ENCODE data around the gene PKD2L1. TPM values are rescaled to one million over a fixed set of nuclear protein-coding genes. Genes with fewer than 3 reads are reported as not detected.
A peak's percentile ranks its signal among the peaks of the same experiment; 100 is the strongest.

PKD2L1 gene
- total and polyA plus RNA-seq, 2 donors (not counting 1 experiment from before 2014, with no cell fraction given) = 0.37 TPM; not detected in 1

DNA sequence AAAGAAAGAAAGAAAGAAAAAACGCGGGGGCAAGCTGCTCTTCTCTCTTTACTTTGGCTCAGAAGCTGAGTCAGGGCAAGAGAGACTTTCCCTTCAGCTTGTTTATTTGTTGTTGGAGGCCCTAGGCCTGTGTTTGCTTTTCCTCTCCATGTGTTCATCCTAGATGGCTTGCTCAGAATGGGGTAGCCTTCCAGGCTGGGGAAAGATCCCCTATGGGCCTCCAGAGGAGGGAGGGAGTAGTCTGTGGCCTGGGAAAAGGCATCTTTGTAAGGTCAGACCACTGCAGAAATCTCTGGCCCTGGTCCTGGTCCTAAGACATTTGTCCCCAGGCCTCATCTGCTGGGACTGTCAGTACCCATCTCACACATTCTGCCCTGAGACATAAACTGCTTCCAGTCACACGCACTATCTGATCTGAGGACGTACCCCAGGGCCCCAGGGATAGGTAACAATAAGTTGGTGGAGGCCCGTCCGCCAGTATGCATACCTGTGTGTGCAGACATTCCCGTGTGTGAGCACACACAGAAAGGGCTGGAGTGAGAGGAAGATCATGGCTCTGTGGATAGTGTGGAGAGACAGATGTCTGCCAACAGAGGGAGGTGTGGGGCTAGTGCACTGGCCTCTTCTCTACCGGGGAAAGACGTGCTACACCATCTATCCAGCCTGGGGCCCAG is 12.1 kb upstream of the PKD2L1 start:
- H4K20me1 ChIP-seq (ENCODE audit: control insufficient read depth, insufficient read depth, low read length, poor library complexity, severe bottlenecking) = no peaks in the 10 kb centered on the region
- ATAC-seq (ENCODE audit: low read depth) (no peak), DNase-seq (peak; percentile 45)
- H3K9ac ChIP-seq (ENCODE audit: low read length) = no peak overlapping the region
- no peak overlapping the region for H3K4me2 ChIP-seq (replicated peaks; ENCODE audit: low read depth, low read length, poor library complexity, severe bottlenecking)
- H3K4me1 ChIP-seq (ENCODE audit: control insufficient read depth in 2 of 2, insufficient read depth in 2 of 2, low read length in 2 of 2) = peaks cover 26 to 34% of the 10 kb centered on the region in 2 donors
- CTCF ChIA-PET = interaction anchor here (1.1 to 12.4 kb wide), 3 partner anchors 22 to 177 kb away, joined by 3 to 218 read pairs (median 29); partner anchors contain the start of gene SEC31B
- no peak overlapping the region for H3K27ac ChIP-seq (ENCODE audit: low read length in 2 of 2)
- no peak overlapping the region for H3K4me3 ChIP-seq (ENCODE audit: control extremely low read depth in 1 of 5, extremely low read depth in 1 of 5, insufficient read depth in 1 of 5, low read depth in 2 of 5, low read length in 4 of 5)
- intact Hi-C loops (cut with micrococcal nuclease) = no loop called here
- H3K36me3 ChIP-seq (replicated peaks in 1 of 2; ENCODE audit: control extremely low read depth in 1 of 2, control insufficient read depth in 1 of 2, extremely low read depth in 1 of 2, insufficient read depth in 2 of 2, low read length in 1 of 2) = no peaks in the 10 kb centered on the region
- peaks cover 37% of the 10 kb centered on the region for H3K4me1 Mint-ChIP-seq
- H2AFZ ChIP-seq (ENCODE audit: insufficient read depth, low read depth, low read length, poor library complexity, severe bottlenecking) = no peak overlapping the region
- WGBS (ENCODE audit: insufficient coverage) = 70% methylated on average over 8 of the region's 9 CpGs
- no peak overlapping the region for H3K27ac Mint-ChIP-seq
- H3K27me3 Mint-ChIP-seq = no peaks in the 10 kb centered on the region
- no peaks in the 10 kb centered on the region for H3K9me3 ChIP-seq (ENCODE audit: control extremely low read depth in 1 of 3, control insufficient read depth in 2 of 3, insufficient read depth in 1 of 3, low read length in 2 of 3)
- peaks cover 0 to 8% (median 0%) of the 10 kb centered on the region in 4 experiments for H3K27me3 ChIP-seq (replicated peaks in 1 of 4; ENCODE audit: control extremely low read depth in 1 of 4, control insufficient read depth in 3 of 4, insufficient read depth in 4 of 4, low read length in 3 of 4)
- no peaks in the 10 kb centered on the region for H3K9me3 Mint-ChIP-seq (ENCODE audit: insufficient read depth)
- no peak overlapping the region for H3K4me3 Mint-ChIP-seq
- TF ChIP-seq EZH2 (IDR thresholded peaks at IDR 0.05; ENCODE audit: borderline replicate concordance, insufficient read depth, low read depth, low read length, poor library complexity, severe bottlenecking) = no peak
- TF ChIP-seq, protein P1, sequence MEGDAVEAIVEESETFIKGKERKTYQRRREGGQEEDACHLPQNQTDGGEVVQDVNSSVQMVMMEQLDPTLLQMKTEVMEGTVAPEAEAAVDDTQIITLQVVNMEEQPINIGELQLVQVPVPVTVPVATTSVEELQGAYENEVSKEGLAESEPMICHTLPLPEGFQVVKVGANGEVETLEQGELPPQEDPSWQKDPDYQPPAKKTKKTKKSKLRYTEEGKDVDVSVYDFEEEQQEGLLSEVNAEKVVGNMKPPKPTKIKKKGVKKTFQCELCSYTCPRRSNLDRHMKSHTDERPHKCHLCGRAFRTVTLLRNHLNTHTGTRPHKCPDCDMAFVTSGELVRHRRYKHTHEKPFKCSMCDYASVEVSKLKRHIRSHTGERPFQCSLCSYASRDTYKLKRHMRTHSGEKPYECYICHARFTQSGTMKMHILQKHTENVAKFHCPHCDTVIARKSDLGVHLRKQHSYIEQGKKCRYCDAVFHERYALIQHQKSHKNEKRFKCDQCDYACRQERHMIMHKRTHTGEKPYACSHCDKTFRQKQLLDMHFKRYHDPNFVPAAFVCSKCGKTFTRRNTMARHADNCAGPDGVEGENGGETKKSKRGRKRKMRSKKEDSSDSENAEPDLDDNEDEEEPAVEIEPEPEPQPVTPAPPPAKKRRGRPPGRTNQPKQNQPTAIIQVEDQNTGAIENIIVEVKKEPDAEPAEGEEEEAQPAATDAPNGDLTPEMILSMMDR (IDR thresholded peaks at IDR 0.05) = peak; percentile 34
- H3K79me2 ChIP-seq (ENCODE audit: control insufficient read depth, insufficient read depth, low read length) = no peaks in the 10 kb centered on the region
- POLR2A ChIA-PET = no interaction called here

All from B cell (primary cell).